GM23338 (cell line): ENCODE results near the gene NINJ2. TPM values are rescaled to one million over a fixed set of nuclear protein-coding genes. Genes with fewer than 3 reads are reported as not detected.

Experiments used
- ATAC-seq: fragments of 200-7000 bp; cut with Tn5 transposase; 3 replicates; pipeline ENCODE4 v1.9.1; 2020
- DNase-seq: peaks from one replicate; pipeline ENCODE4 v3.0.0-alpha.2; 2015; ENCODE audit warnings: low spot score
- H2AFZ ChIP-seq: fragments of 200-600 bp; sonication (generic); 2 replicates; pipeline ENCODE4 v1.8.0; 2016; ENCODE audit warnings: antibody characterized with exemption, mild to moderate bottlenecking, moderate library complexity
- H3F3A ChIP-seq: fragments of 200-600 bp; sonication (generic); replicated peaks from 2 replicates; pipeline ENCODE4 v1.8.0; 2017; ENCODE audit warnings: antibody characterized with exemption, mixed run types, low read depth
- H3K27ac ChIP-seq: fragments of 200-600 bp; sonication (generic); 2 replicates; pipeline ENCODE4 v1.6.1; 2016; ENCODE audit warnings: low read depth
- H3K27me3 ChIP-seq: fragments of 200-600 bp; sonication (generic); 2 replicates; pipeline ENCODE4 v1.8.0; 2016; ENCODE audit warnings: mild to moderate bottlenecking, mixed run types, moderate library complexity; ENCODE audit not compliant: insufficient read depth
- H3K36me3 ChIP-seq: fragments of 200-600 bp; sonication (generic); 2 replicates; pipeline ENCODE4 v1.8.0; 2016; ENCODE audit warnings: mild to moderate bottlenecking; ENCODE audit not compliant: insufficient read depth
- H3K4me1 ChIP-seq: fragments of 200-600 bp; sonication (generic); 2 replicates; pipeline ENCODE4 v1.8.0; 2016; ENCODE audit warnings: mild to moderate bottlenecking, moderate library complexity; ENCODE audit not compliant: insufficient read depth
- H3K4me2 ChIP-seq: fragments of 200-600 bp; sonication (generic); 2 replicates; pipeline ENCODE4 v1.7.1; 2017; ENCODE audit warnings: mixed run types
- H3K4me3 ChIP-seq: fragments of 200-600 bp; sonication (generic); 2 replicates; pipeline ENCODE4 v1.6.1; 2016; ENCODE audit warnings: mixed run types
- H3K79me2 ChIP-seq: fragments of 200-600 bp; sonication (generic); replicated peaks from 2 replicates; pipeline ENCODE4 v1.8.0; 2017; ENCODE audit warnings: mild to moderate bottlenecking; ENCODE audit not compliant: insufficient read depth
- H3K9me2 ChIP-seq: fragments of 200-600 bp; sonication (generic); 2 replicates; pipeline ENCODE4 v1.8.0; 2017; ENCODE audit not compliant: insufficient read depth
- H4K20me1 ChIP-seq: fragments of 200-600 bp; sonication (generic); replicated peaks from 2 replicates; pipeline ENCODE4 v1.8.0; 2017; ENCODE audit warnings: mild to moderate bottlenecking; ENCODE audit not compliant: insufficient read depth
- H3K27ac Mint-ChIP-seq: 2 replicates; pipeline ENCODE4 v1.8.0; 2020; ENCODE audit warnings: inconsistent platforms, mild to moderate bottlenecking, moderate library complexity, mixed read lengths
- H3K27me3 Mint-ChIP-seq: 3 replicates; pipeline ENCODE4 v1.8.0; 2022; ENCODE audit warnings: low read depth, mild to moderate bottlenecking, moderate library complexity, mixed read lengths, inconsistent platforms; ENCODE audit not compliant: insufficient read depth, poor library complexity
- H3K36me3 Mint-ChIP-seq: 3 replicates; pipeline ENCODE4 v1.8.0; 2021; ENCODE audit warnings: low read depth, mild to moderate bottlenecking, inconsistent platforms, moderate library complexity, mixed read lengths
- H3K4me1 Mint-ChIP-seq: 3 replicates; pipeline ENCODE4 v1.8.0; 2020; ENCODE audit warnings: mild to moderate bottlenecking, inconsistent platforms, mixed read lengths
- H3K4me3 Mint-ChIP-seq: 3 replicates; pipeline ENCODE4 v1.8.0; 2021; ENCODE audit warnings: moderate library complexity, mild to moderate bottlenecking, inconsistent platforms, mixed read lengths
- H3K9me3 Mint-ChIP-seq: 3 replicates; pipeline ENCODE4 v1.8.0; 2020; ENCODE audit warnings: moderate library complexity, mild to moderate bottlenecking, inconsistent platforms, mixed read lengths
- CTCF ChIP-seq, 2 experiments: fragments of 200-600 bp in 1 of 2; sonication (generic) in 1 of 2; conservative IDR thresholded peaks; 2 replicates each; pipeline versions ENCODE4 v1.5.1 to v1.6.1; 2016 to 2017; ENCODE audit warnings: antibody characterized with exemption in 2 of 2, low read depth in 2 of 2, mild to moderate bottlenecking in 2 of 2, moderate library complexity in 1 of 2
- JUNB ChIP-seq: IDR thresholded peaks from one replicate; pipeline ENCODE4 v1.6.1; 2016; ENCODE audit warnings: antibody characterized with exemption; ENCODE audit not compliant: unreplicated experiment
- NANOG ChIP-seq: IDR thresholded peaks from 2 replicates; pipeline ENCODE4 v1.6.1; 2016; ENCODE audit warnings: antibody characterized with exemption, borderline replicate concordance
- POLR2AphosphoS5 ChIP-seq: IDR thresholded peaks from 2 replicates; pipeline ENCODE4 v1.6.1; 2016; ENCODE audit warnings: antibody characterized with exemption, low read depth
- REST ChIP-seq: IDR thresholded peaks from one replicate; pipeline ENCODE4 v1.6.1; 2018; ENCODE audit warnings: antibody characterized with exemption; ENCODE audit not compliant: unreplicated experiment
- ZNF114 ChIP-seq: fragments of 250-450 bp; sonication (Bioruptor Pico); IDR thresholded peaks from 2 replicates; pipeline ENCODE4 v1.5.0; 2020; ENCODE audit warnings: mild to moderate bottlenecking, moderate library complexity
- ZNF462 ChIP-seq: fragments of 250-450 bp; sonication (Bioruptor Pico); IDR thresholded peaks from 2 replicates; pipeline ENCODE4 v1.5.0; 2020; ENCODE audit warnings: mild to moderate bottlenecking, moderate library complexity
- polyA plus RNA-seq: library from polyadenylated mRNA; unstranded; fragments of >200 nt; fragmentation: Nextera tagmentation; extraction: Ambion mirVana; gene quantifications from 2 replicates; pipeline ENCODE4 v1.2.1, GENCODE V29; 2016
- total RNA-seq: library from RNA; depleted of rRNA; stranded (reverse); fragments of >200 nt; shearing (Covaris generic); gene quantifications from 2 replicates; pipeline ENCODE4 v1.2.3, GENCODE V29; 2014

Gene NINJ2
- total and polyA plus RNA-seq, 2 experiments from 2014 or later: 0.94 to 2.6 TPM

- Histone ChIP-seq H2AFZ (peak overlapping the region; percentile 100), H3K4me1 (peaks cover 7% of the 10 kb centered on the region; the same call in 1 of the 2 replicates), H3K27ac (peak overlapping the region; percentile 63; the same call in 1 of the 2 replicates), H3K27me3 (no peaks in the 10 kb centered on the region), H3K36me3 (no peaks in the 10 kb centered on the region), H3K79me2 (no peaks in the 10 kb centered on the region), H3F3A (0 out of 2 replicates have a peak, but pooled peaks cover 3% of the 10 kb centered on the region), H3K4me2 (peak overlapping the region; percentile 99), H3K4me3 (peak overlapping the region; percentile 92), H4K20me1 (no peaks in the 10 kb centered on the region), H3K9me2 (no peaks in the 10 kb centered on the region)
- Mint-ChIP-seq H3K27me3 (peaks cover 16% of the 10 kb centered on the region), H3K36me3 (no peaks in the 10 kb centered on the region; the same call in 2 of the 3 replicates), H3K4me3 (peak overlapping the region; percentile 82), H3K4me1 (peaks cover 10% of the 10 kb centered on the region; the same call in 2 of the 3 replicates), H3K9me3 (no peaks in the 10 kb centered on the region; the same call in 2 of the 3 replicates), H3K27ac (no peak overlapping the region)
- no peak for TF ChIP-seq CTCF (conservative IDR thresholded peaks at IDR 0.05; ENCODE audit: low read depth in 2 of 2)
- peak; percentile 61; the same call in 1 of the 2 replicates for TF ChIP-seq POLR2AphosphoS5
- DNase-seq (peak; percentile 80), ATAC-seq (peak; percentile 70)
These were observed 92.1 kb downstream of the NINJ2 start for GRCh38 chr12:570921-571794.

- ATAC-seq (peak; percentile 79), DNase-seq (peak; percentile 86)
- no peak overlapping the region for H3K27ac Mint-ChIP-seq
- H3K4me3 Mint-ChIP-seq: peak overlapping the region; percentile 82
- Histone ChIP-seq H3K9me2 (no peaks in the 10 kb centered on the region), H3K36me3 (no peaks in the 10 kb centered on the region), H3K27ac (peak overlapping the region; percentile 63; the same call in 1 of the 2 replicates), H3K79me2 (no peaks in the 10 kb centered on the region), H3K27me3 (no peaks in the 10 kb centered on the region), H3K4me2 (peak overlapping the region; percentile 99), H3F3A (0 out of 2 replicates have a peak, but pooled peaks cover 3% of the 10 kb centered on the region), H3K4me1 (peaks cover 7% of the 10 kb centered on the region; the same call in 1 of the 2 replicates), H3K4me3 (peak overlapping the region; percentile 92), H4K20me1 (no peaks in the 10 kb centered on the region), H2AFZ (peak overlapping the region; percentile 100)
- H3K4me1 Mint-ChIP-seq: peaks cover 8% of the 10 kb centered on the region; the same call in 2 of the 3 replicates
- H3K9me3 Mint-ChIP-seq: no peaks in the 10 kb centered on the region; the same call in 2 of the 3 replicates
- H3K27me3 Mint-ChIP-seq: peaks cover 14% of the 10 kb centered on the region
- H3K36me3 Mint-ChIP-seq: no peaks in the 10 kb centered on the region; the same call in 2 of the 3 replicates
- TF ChIP-seq JUNB (no peak), NANOG (no peak), ZNF462 (no peak), ZNF114 (CRISPR knock-in tag) (no peak), REST (no peak)
These were observed 92.8 kb downstream of the NINJ2 start for GRCh38 chr12:570435-570920.
